Breast epithelium (tissue), 4 donors: ENCODE results near the gene PIEZO1. TPM values are rescaled to one million over a fixed set of nuclear protein-coding genes. Genes with fewer than 3 reads are reported as not detected.

Experiments
- DNase-seq, 2 donors: peaks; one replicate each; pipeline ENCODE4 v3.0.0-alpha.2; 2019; ENCODE audit warnings: low spot score in 2 of 2
- H3K27ac ChIP-seq, 2 donors: fragments of 200-600 bp; sonication (generic) in 1 of 2; one replicate each; pipeline ENCODE4 v1.5.1; 2016 to 2019; ENCODE audit warnings: mild to moderate bottlenecking in 1 of 2
- H3K27me3 ChIP-seq, 2 donors: fragments of 200-600 bp; sonication (generic) in 1 of 2; one replicate each; pipeline versions ENCODE4 v1.5.1 to v1.6.0; 2017 to 2019; ENCODE audit warnings: control low read depth in 1 of 2, mild to moderate bottlenecking in 1 of 2
- H3K36me3 ChIP-seq: fragments of 200-600 bp; one replicate; pipeline ENCODE4 v1.5.1; 2019
- H3K4me1 ChIP-seq, 2 donors: fragments of 200-600 bp; sonication (generic); one replicate each; pipeline ENCODE4 v1.5.1; 2016 to 2019; ENCODE audit warnings: control low read depth in 1 of 2
- H3K4me3 ChIP-seq, 3 donors: fragments of 200-600 bp; sonication (generic); 1 replicate in 2 of 3; 2 replicates in 1 of 3; pipeline ENCODE4 v1.5.1; 2016 to 2019; ENCODE audit warnings: mild to moderate bottlenecking in 3 of 3, moderate library complexity in 2 of 3
- H3K9me3 ChIP-seq, 2 donors: fragments of 200-600 bp; sonication (generic) in 1 of 2; one replicate each; pipeline ENCODE4 v1.5.1; 2016 to 2019; ENCODE audit warnings: control low read depth in 1 of 2
- CTCF ChIP-seq, 3 donors: fragments of 450-650 bp; IDR thresholded peaks; one replicate each; pipeline ENCODE4 v1.5.1; 2016 to 2017; ENCODE audit warnings: antibody characterized with exemption in 3 of 3, mild to moderate bottlenecking in 3 of 3, moderate library complexity in 3 of 3
- POLR2A ChIP-seq: fragments of 450-650 bp; IDR thresholded peaks from one replicate; pipeline ENCODE4 v1.6.1; 2016; ENCODE audit warnings: antibody characterized with exemption, mild to moderate bottlenecking, moderate library complexity
- POLR2AphosphoS5 ChIP-seq, 3 donors: sonication (generic); formaldehyde crosslinking; IDR thresholded peaks; one replicate each; pipeline ENCODE4 v1.6.1; 2017; ENCODE audit warnings: antibody characterized with exemption in 3 of 3
- intact Hi-C: fragments of 100-400 bp; cut with DNase I; formaldehyde crosslinking; loops from one replicate; pipeline ENCODE4 v1.15.1; 2023; ENCODE audit warnings: low total_unique reads
- total RNA-seq, 3 donors: library from RNA; depleted of rRNA; stranded (reverse); fragments of >200 nt; gene quantifications; one replicate each; pipeline ENCODE4 v1.1.0, GENCODE V29; 2016

Gene PIEZO1
- total RNA-seq, 3 donors from 2014 or later = 90.7 to 181 (median 135) TPM

- Histone ChIP-seq H3K4me1 (peaks cover 0 to 4% of the 10 kb centered on the region in 2 donors), H3K27ac (peak overlapping the region; percentile 43 to 52), H3K4me3 (no peak overlapping the region), H3K9me3 (no peaks in the 10 kb centered on the region), H3K36me3 (no peaks in the 10 kb centered on the region), H3K27me3 (no peaks in the 10 kb centered on the region)
- intact Hi-C loops = no loop called here
- TF ChIP-seq POLR2A (no peak), POLR2AphosphoS5 (IDR thresholded peaks at IDR 0.05) (no peak), CTCF (IDR thresholded peaks at IDR 0.05) (no peak)
- DNase-seq = no peak
Observed at GRCh38 chr16:88746506-88746905, 38.5 kb downstream of the PIEZO1 start.

- H3K4me1 ChIP-seq = peaks cover 0 to 4% of the 10 kb centered on the region in 2 donors
- H3K4me3 ChIP-seq = no peak overlapping the region
- H3K36me3 ChIP-seq = no peaks in the 10 kb centered on the region
- H3K27ac ChIP-seq = no peak overlapping the region
- H3K9me3 ChIP-seq = no peaks in the 10 kb centered on the region
- no peak for TF ChIP-seq POLR2AphosphoS5 (IDR thresholded peaks at IDR 0.05)
- TF ChIP-seq CTCF (IDR thresholded peaks at IDR 0.05) = no peak
- intact Hi-C loops = loop anchor here (5.0 kb wide), 1 partner anchor 37 kb away; no protein-coding TSS in a partner anchor
- DNase-seq = no peak
- no peaks in the 10 kb centered on the region for H3K27me3 ChIP-seq
Observed at GRCh38 chr16:88744577-88745521, 40.2 kb downstream of the PIEZO1 start.

GRCh38 chr16:88743693-88744576 lies 41.1 kb downstream of the PIEZO1 start:
- peak; percentile 58 to 87 for DNase-seq
- H3K27ac ChIP-seq = no peak overlapping the region
- TF ChIP-seq POLR2AphosphoS5 (IDR thresholded peaks at IDR 0.05) = peak in 2 of 3 donors; percentile 29 to 40
- no peak for TF ChIP-seq POLR2A
- peak; percentile 76 to 85 (median 78) for TF ChIP-seq CTCF (IDR thresholded peaks at IDR 0.05)
- peaks cover 0 to 4% of the 10 kb centered on the region in 2 donors for H3K4me1 ChIP-seq
- H3K36me3 ChIP-seq = no peaks in the 10 kb centered on the region
- H3K27me3 ChIP-seq = no peaks in the 10 kb centered on the region
- intact Hi-C loops = loop anchor here (5.0 kb wide), 1 partner anchor 38 kb away; no protein-coding TSS in a partner anchor
- no peaks in the 10 kb centered on the region for H3K9me3 ChIP-seq
- H3K4me3 ChIP-seq = peak overlapping the region in 1 of 3 donors; percentile 9

- intact Hi-C loops = loop anchor here (5.0 kb wide), 1 partner anchor 39 kb away; no protein-coding TSS in a partner anchor
- no peaks in the 10 kb centered on the region for H3K36me3 ChIP-seq
- H3K27me3 ChIP-seq = no peaks in the 10 kb centered on the region
- H3K4me1 ChIP-seq = peaks cover 0 to 4% of the 10 kb centered on the region in 2 donors
- H3K27ac ChIP-seq = no peak overlapping the region
- TF ChIP-seq POLR2A = no peak
- TF ChIP-seq CTCF (IDR thresholded peaks at IDR 0.05) = no peak
- TF ChIP-seq POLR2AphosphoS5 (IDR thresholded peaks at IDR 0.05) = no peak
- no peak for DNase-seq
- H3K4me3 ChIP-seq = no peak overlapping the region
- no peaks in the 10 kb centered on the region for H3K9me3 ChIP-seq
Observed at GRCh38 chr16:88742896-88743605, 42.0 kb downstream of the PIEZO1 start.
